Lower leg skin (tissue), 3 donors: ENCODE results near the gene RTN4IP1.

ENCODE experiments used
- CTCF ChIP-seq, 3 donors: fragments of 450-650 bp; IDR thresholded peaks; one replicate each; pipeline ENCODE4 v1.5.1; 2016; ENCODE audit warnings: antibody characterized with exemption in 3 of 3, mild to moderate bottlenecking in 3 of 3, moderate library complexity in 2 of 3
- POLR2A ChIP-seq, 2 donors: fragments of 450-650 bp; IDR thresholded peaks; one replicate each; pipeline ENCODE4 v1.6.1; 2016 to 2017; ENCODE audit warnings: antibody characterized with exemption in 2 of 2, mild to moderate bottlenecking in 1 of 2, moderate library complexity in 1 of 2

- TF ChIP-seq POLR2A (IDR thresholded peaks at IDR 0.05): no peak
- TF ChIP-seq CTCF (IDR thresholded peaks at IDR 0.05): no peak
Observed at GRCh38 chr6:106534004-106534403, 95.3 kb downstream of the RTN4IP1 start.
